Neuronal stem cell (in vitro differentiated cells): ENCODE data around the gene ERC1.
"Not testable (repeated sequence)": the region's sequence is repeated elsewhere in the genome, so short reads cannot be mapped to it uniquely, and the experiment has no call there.

Experiments used
- DNase-seq: peaks from one replicate; pipeline ENCODE4 v3.0.0-alpha.2; 2013; ENCODE audit warnings: low spot score
- H2AFZ ChIP-seq: one replicate; pipeline ENCODE4 v1.6.1; 2013; ENCODE audit warnings: mild to moderate bottlenecking, low read length, inconsistent platforms
- H2AK5ac ChIP-seq: 2 replicates; pipeline ENCODE4 v1.6.1; 2013; ENCODE audit warnings: low read depth, mild to moderate bottlenecking, inconsistent platforms, low read length, moderate library complexity, mixed read lengths
- H2BK120ac ChIP-seq: 2 replicates; pipeline ENCODE4 v1.6.1; 2013; ENCODE audit warnings: low read depth, mild to moderate bottlenecking, inconsistent platforms, low read length, moderate library complexity, mixed read lengths
- H2BK12ac ChIP-seq: one replicate; pipeline ENCODE4 v1.6.1; 2013; ENCODE audit warnings: low read length, inconsistent platforms
- H2BK15ac ChIP-seq: 2 replicates; pipeline ENCODE4 v1.6.1; 2013; ENCODE audit warnings: mild to moderate bottlenecking, low read length, inconsistent platforms, mixed read lengths
- H2BK5ac ChIP-seq: one replicate; pipeline ENCODE4 v1.6.1; 2013; ENCODE audit warnings: inconsistent platforms, mild to moderate bottlenecking, low read length, moderate library complexity
- H3K14ac ChIP-seq: one replicate; pipeline ENCODE4 v1.6.1; 2013; ENCODE audit warnings: low read length, inconsistent platforms
- H3K18ac ChIP-seq: 2 replicates; pipeline ENCODE4 v1.6.1; 2013; ENCODE audit warnings: low read length, inconsistent platforms
- H3K23ac ChIP-seq: 2 replicates; pipeline ENCODE4 v1.6.1; 2013; ENCODE audit warnings: low read depth, mild to moderate bottlenecking, mixed read lengths, low read length, inconsistent platforms; ENCODE audit not compliant: poor library complexity
- H3K27ac ChIP-seq: replicated peaks from 3 replicates; pipeline ENCODE4 v1.5.1; 2013; ENCODE audit warnings: low read length, inconsistent platforms
- H3K27me3 ChIP-seq, 3 experiments: 2 replicates each; pipeline ENCODE4 v1.6.1; 2013; ENCODE audit warnings: low read length in 3 of 3, mild to moderate bottlenecking in 2 of 3, inconsistent platforms in 1 of 3, low read depth in 1 of 3, mixed read lengths in 1 of 3, moderate library complexity in 1 of 3; ENCODE audit not compliant: control insufficient read depth in 3 of 3, insufficient read depth in 3 of 3
- H3K36me3 ChIP-seq, 2 donors: replicated peaks in 1 of 2; 2 replicates each; pipeline ENCODE4 v1.6.1; 2013; ENCODE audit warnings: low read length in 2 of 2; ENCODE audit not compliant: control insufficient read depth in 2 of 2, insufficient read depth in 2 of 2
- H3K4ac ChIP-seq: 2 replicates; pipeline ENCODE4 v1.6.1; 2013; ENCODE audit warnings: inconsistent platforms, mild to moderate bottlenecking, low read length, moderate library complexity
- H3K4me1 ChIP-seq, 2 donors: 1 replicate in 1 of 2; 2 replicates in 1 of 2; pipeline ENCODE4 v1.6.1; 2013; ENCODE audit warnings: low read length in 2 of 2, low read depth in 1 of 2; ENCODE audit not compliant: control insufficient read depth in 2 of 2, insufficient read depth in 1 of 2
- H3K4me2 ChIP-seq: one replicate; pipeline ENCODE4 v1.6.1; 2013; ENCODE audit warnings: mild to moderate bottlenecking, low read length, inconsistent platforms; ENCODE audit not compliant: insufficient read depth, poor library complexity, severe bottlenecking
- H3K4me3 ChIP-seq, 2 donors: 2 replicates each; pipeline ENCODE4 v1.5.1; 2013; ENCODE audit warnings: low read length in 2 of 2, mild to moderate bottlenecking in 2 of 2, inconsistent platforms in 1 of 2, moderate library complexity in 1 of 2
- H3K79me1 ChIP-seq: one replicate; pipeline ENCODE4 v1.6.1; 2013; ENCODE audit warnings: low read depth, mild to moderate bottlenecking, inconsistent platforms, low read length, moderate library complexity
- H3K9ac ChIP-seq: one replicate; pipeline ENCODE4 v1.6.1; 2013; ENCODE audit warnings: mild to moderate bottlenecking, low read depth, low read length, inconsistent platforms; ENCODE audit not compliant: poor library complexity
- H3K9me3 ChIP-seq, 2 donors: replicated peaks in 1 of 2; 2 replicates each; pipeline versions ENCODE3 to v1.6.1; 2013; ENCODE audit warnings: low read length in 2 of 2, mild to moderate bottlenecking in 2 of 2, inconsistent platforms in 1 of 2, low read depth in 1 of 2, mixed read lengths in 1 of 2, moderate library complexity in 1 of 2; ENCODE audit not compliant: control insufficient read depth in 2 of 2, insufficient read depth in 1 of 2
- H4K8ac ChIP-seq: one replicate; pipeline ENCODE4 v1.6.1; 2013; ENCODE audit warnings: low read depth, mild to moderate bottlenecking, inconsistent platforms, low read length, moderate library complexity
- H4K91ac ChIP-seq: one replicate; pipeline ENCODE4 v1.6.1; 2013; ENCODE audit warnings: low read length, low read depth, mild to moderate bottlenecking, inconsistent platforms; ENCODE audit not compliant: poor library complexity
- WGBS, 2 donors: extraction: QIAGEN DNeasy Blood & Tissue Kit; methylation state at CpG; one replicate each; pipeline ENCODE4 v1.1.7; 2013; ENCODE audit warnings: missing lambda C conversion rate in 2 of 2, mixed read lengths in 1 of 2; ENCODE audit not compliant: insufficient read length in 2 of 2, insufficient replicate concordance in 1 of 2; ENCODE audit errors: extremely low coverage in 2 of 2; 5-methylcytosine and 5-hydroxymethylcytosine counted together

The ERC1 gene

DNA sequence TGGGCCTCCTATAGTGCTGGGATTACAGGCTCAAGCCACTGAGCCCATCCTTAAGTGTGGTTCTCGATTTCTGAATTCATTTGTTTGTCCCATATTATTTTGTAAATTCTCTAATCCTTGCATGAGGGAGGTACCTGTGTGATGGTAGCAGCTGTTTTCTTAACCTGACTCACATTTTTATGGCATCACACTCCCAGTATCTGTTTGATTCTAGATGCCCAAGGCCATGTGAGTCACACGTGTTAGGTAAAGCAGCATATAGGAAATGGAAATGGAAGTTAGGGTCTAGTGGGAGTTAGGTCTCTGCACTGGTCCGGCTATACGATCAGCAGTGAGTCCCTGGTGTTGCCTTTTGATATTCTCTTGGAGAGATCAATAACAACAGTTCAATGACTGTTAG is 198.1 kb downstream of the ERC1 start:
- Histone ChIP-seq H3K23ac (no peak overlapping the region), H3K4me1 (peaks cover 0 to 1% of the 10 kb centered on the region in 2 donors), H4K8ac (no peak overlapping the region), H4K91ac (no peak overlapping the region), H2BK5ac (no peak overlapping the region), H3K9me3 (no peaks in the 10 kb centered on the region), H2BK120ac (no peak overlapping the region), H3K36me3 (peaks cover 0 to 11% of the 10 kb centered on the region in 2 donors), H3K9ac (no peak overlapping the region), H2AK5ac (no peak overlapping the region), H3K14ac (no peak overlapping the region), H3K4me3 (no peak overlapping the region), H3K79me1 (no peaks in the 10 kb centered on the region), H2BK15ac (no peak overlapping the region), H2AFZ (no peak overlapping the region), H3K27me3 (no peaks in the 10 kb centered on the region), H3K27ac (no peak overlapping the region), H3K4ac (no peak overlapping the region), H3K18ac (no peak overlapping the region), H3K4me2 (no peak overlapping the region), H2BK12ac (no peak overlapping the region)
- no peak for DNase-seq
- no CpG with 5 or more reads among the region's 4 CpGs for WGBS, 2 donors

DNA sequence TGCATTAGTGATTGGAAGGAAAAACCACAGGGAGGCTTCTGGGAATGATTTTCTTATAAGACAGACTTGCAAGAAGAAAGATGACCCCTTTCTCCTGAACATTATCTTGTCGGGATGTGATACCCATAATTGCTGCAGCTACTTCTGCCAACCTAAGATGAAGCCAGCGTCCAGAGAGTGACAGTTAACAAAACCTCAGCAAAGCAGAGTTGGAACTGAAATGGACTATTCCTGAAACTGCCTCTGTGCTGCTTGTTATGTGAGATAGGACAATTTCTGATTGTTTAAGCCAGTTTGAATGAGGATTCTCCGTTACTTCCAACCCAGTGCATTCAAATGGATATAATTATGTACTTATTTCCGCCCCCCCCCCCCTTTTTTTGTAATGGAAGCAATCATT is 204.5 kb downstream of the ERC1 start:
- no peak overlapping the region for H2AK5ac ChIP-seq

DNA sequence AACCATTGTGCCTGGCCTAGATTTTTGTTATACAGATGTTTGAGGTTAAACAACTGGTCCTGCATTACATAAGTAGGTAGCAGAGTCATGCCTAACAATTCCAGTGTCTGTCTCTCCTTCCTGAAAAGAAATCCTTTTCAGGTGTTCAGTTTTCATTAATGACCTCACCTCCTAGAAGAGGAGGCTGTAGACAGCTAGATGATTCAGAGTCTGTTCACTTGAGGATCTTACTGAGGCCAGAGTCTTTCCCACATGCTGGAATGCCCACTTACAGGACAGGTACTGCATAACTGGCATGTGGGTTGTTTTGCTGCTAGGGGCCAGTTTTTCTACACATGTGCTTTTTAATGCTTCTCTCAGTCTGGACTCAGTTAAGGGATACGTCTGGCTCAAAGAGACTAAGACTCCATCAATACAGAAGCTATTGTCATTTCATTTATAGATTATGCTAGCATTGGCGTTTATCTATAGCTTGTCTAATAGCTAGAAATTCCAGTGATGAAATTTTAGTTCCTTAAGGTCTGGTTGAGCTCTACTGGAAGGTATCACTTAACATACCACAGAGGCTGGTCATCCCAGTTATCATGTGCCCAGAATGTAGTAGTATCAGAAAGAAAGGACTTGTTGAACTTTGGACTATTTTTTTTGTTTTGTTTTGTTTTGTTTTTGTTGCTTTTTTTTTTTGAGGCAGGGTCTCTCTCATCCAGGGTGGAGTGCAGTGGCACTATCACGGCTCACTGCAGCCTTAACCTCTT is 206.4 kb downstream of the ERC1 start:
- H2BK5ac ChIP-seq, result no peak overlapping the region
- H3K27ac ChIP-seq, result no peak overlapping the region
- no peak overlapping the region for H2BK120ac ChIP-seq
- no peak overlapping the region for H3K9ac ChIP-seq
- H4K91ac ChIP-seq, result no peak overlapping the region
- peaks cover 2 to 5% of the 10 kb centered on the region in 2 donors for H3K9me3 ChIP-seq
- H3K4me1 ChIP-seq, result no peaks in the 10 kb centered on the region
- H2AK5ac ChIP-seq, result no peak overlapping the region
- no peak overlapping the region for H3K23ac ChIP-seq
- WGBS, 2 donors, result no CpG with 5 or more reads among the region's 3 CpGs
- H2BK12ac ChIP-seq, result no peak overlapping the region
- H3K4me2 ChIP-seq, result no peak overlapping the region
- H3K36me3 ChIP-seq, result no peaks in the 10 kb centered on the region
- no peak overlapping the region for H3K4me3 ChIP-seq
- no peak overlapping the region for H2BK15ac ChIP-seq
- no peak for DNase-seq
- H3K18ac ChIP-seq, result no peak overlapping the region
- no peaks in the 10 kb centered on the region for H3K79me1 ChIP-seq
- H3K14ac ChIP-seq, result no peak overlapping the region
- H2AFZ ChIP-seq, result no peak overlapping the region
- no peak overlapping the region for H4K8ac ChIP-seq
- no peak overlapping the region for H3K4ac ChIP-seq
- no peaks in the 10 kb centered on the region for H3K27me3 ChIP-seq

More for the DNA sequence above, 204.5 kb downstream of the ERC1 start:
- Histone ChIP-seq H3K36me3 (no peaks in the 10 kb centered on the region), H3K27ac (no peak overlapping the region), H3K9ac (no peak overlapping the region), H3K18ac (no peak overlapping the region), H2BK12ac (no peak overlapping the region), H2BK5ac (no peak overlapping the region), H2AFZ (no peak overlapping the region), H3K23ac (no peak overlapping the region), H3K9me3 (peaks cover 2 to 5% of the 10 kb centered on the region in 2 donors), H2BK15ac (no peak overlapping the region), H2BK120ac (no peak overlapping the region), H4K8ac (no peak overlapping the region), H3K79me1 (no peaks in the 10 kb centered on the region), H3K4me3 (no peak overlapping the region), H4K91ac (no peak overlapping the region), H3K4ac (no peak overlapping the region), H3K14ac (no peak overlapping the region), H3K27me3 (no peaks in the 10 kb centered on the region), H3K4me2 (no peak overlapping the region), H3K4me1 (no peaks in the 10 kb centered on the region)
- whole genome bisulfite sequencing, 2 donors, result no CpG with 5 or more reads among the region's 4 CpGs
- no peak for DNase-seq

DNA sequence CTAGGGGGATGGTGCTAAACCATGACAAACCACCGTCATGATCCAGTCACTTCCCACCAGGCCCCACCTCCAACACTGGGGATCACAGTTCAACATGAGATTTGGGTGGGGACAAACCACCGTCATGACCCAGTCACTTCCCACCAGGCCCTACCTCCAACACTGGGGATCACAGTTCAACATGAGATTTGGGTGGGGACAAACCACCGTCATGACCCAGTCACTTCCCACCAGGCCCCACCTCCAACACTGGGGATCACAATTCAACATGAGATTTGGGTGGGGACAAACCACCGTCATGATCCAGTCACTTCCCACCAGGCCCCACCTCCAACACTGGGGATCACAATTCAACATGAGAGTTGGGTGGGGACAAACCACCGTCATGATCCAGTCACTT is 207.8 kb downstream of the ERC1 start:
- not testable (repeated sequence) for H3K18ac ChIP-seq, H3K4me1 ChIP-seq, H3K79me1 ChIP-seq, H3K27ac ChIP-seq, H3K23ac ChIP-seq, H3K9ac ChIP-seq, H3K4me3 ChIP-seq, H2AFZ ChIP-seq, H3K4me2 ChIP-seq, H2BK12ac ChIP-seq, H2BK120ac ChIP-seq, H3K36me3 ChIP-seq, H2BK5ac ChIP-seq, H2AK5ac ChIP-seq, H3K9me3 ChIP-seq, H3K27me3 ChIP-seq, DNase-seq, H2BK15ac ChIP-seq, H3K14ac ChIP-seq, H3K4ac ChIP-seq, H4K91ac ChIP-seq, H4K8ac ChIP-seq
- no CpG with 5 or more reads among the region's 5 CpGs for WGBS, 2 donors
